Fibroblast of lung (primary cell): ENCODE data around the gene WDR62.
"Not testable (repeated sequence)": the region's sequence is repeated elsewhere in the genome, so short reads cannot be mapped to it uniquely, and the experiment has no call there.

Experiments
- CTCF ChIP-seq, 2 donors: IDR thresholded peaks in 1 of 2; conservative IDR thresholded peaks in 1 of 2; 1 replicate in 1 of 2; 2 replicates in 1 of 2; pipeline ENCODE4 v1.5.1; 2011 to 2012; ENCODE audit warnings: low read length in 2 of 2, control low read depth in 1 of 2, inconsistent platforms in 1 of 2, low read depth in 1 of 2, mild to moderate bottlenecking in 1 of 2
- EZH2 ChIP-seq: IDR thresholded peaks from 2 replicates; pipeline ENCODE4 v1.5.1; 2012; ENCODE audit warnings: low read length, control low read depth, mild to moderate bottlenecking; ENCODE audit errors: missing control alignments

- TF ChIP-seq CTCF (conservative IDR thresholded peaks at IDR 0.05 in 1 of 2, IDR thresholded peaks at IDR 0.05 in 1 of 2; ENCODE audit: low read depth in 1 of 2, low read length in 2 of 2); EZH2: not testable (repeated sequence)
Observed at GRCh38 chr19:36041092-36041491, 13.6 kb upstream of the WDR62 start.
